H1 (cell line): ENCODE data around the gene GPLD1. TPM values are rescaled to one million over a fixed set of nuclear protein-coding genes. Genes with fewer than 3 reads are reported as not detected.

Experiments used
- GTF2F1 ChIP-seq: IDR thresholded peaks from 2 replicates; pipeline ENCODE4 v1.6.1; 2012; ENCODE audit warnings: low read depth, low read length, improper control_type of control experiment, borderline replicate concordance
- HDAC2 ChIP-seq, 2 experiments: fragments of 300-600 bp in 1 of 2; sonication (generic) in 1 of 2; IDR thresholded peaks; 2 replicates each; pipeline ENCODE4 v1.6.1; 2011 to 2012; ENCODE audit warnings: low read depth in 2 of 2, low read length in 2 of 2, mild to moderate bottlenecking in 2 of 2, moderate library complexity in 2 of 2, borderline replicate concordance in 1 of 2, inconsistent platforms in 1 of 2
- polyA plus RNA-seq, 7 experiments: library from polyadenylated mRNA; depleted of rRNA in 3 of 7; stranded (reverse) in 5 of 7; unstranded in 2 of 7; fragments of >200 nt in 5 of 7; fragments of 200-250 nt in 2 of 7; gene quantifications; 1 replicate in 5 of 7; 2 replicates in 1 of 7; 4 replicates in 1 of 7; pipeline versions ENCODE4 v1.2.1 to v1.2.3, GENCODE V29; 2011 to 2013; ENCODE audit warnings: missing spikeins in 2 of 7, mixed read lengths in 2 of 7
- total RNA-seq: library from RNA; stranded (reverse); fragmentation: NEBNext Ultra II Directional; extraction: Animal tissue kit (Norgen Biotek cat#: 25700); gene quantifications from 2 replicates; pipeline ENCODE4 v1.2.1, GENCODE V29; 2021

Gene GPLD1
- total and polyA plus RNA-seq, 2 of the 8 experiments (the other 6 are each of a cell fraction or from before 2014, with no cell fraction given) = 3.7 to 5.3 TPM

DNA sequence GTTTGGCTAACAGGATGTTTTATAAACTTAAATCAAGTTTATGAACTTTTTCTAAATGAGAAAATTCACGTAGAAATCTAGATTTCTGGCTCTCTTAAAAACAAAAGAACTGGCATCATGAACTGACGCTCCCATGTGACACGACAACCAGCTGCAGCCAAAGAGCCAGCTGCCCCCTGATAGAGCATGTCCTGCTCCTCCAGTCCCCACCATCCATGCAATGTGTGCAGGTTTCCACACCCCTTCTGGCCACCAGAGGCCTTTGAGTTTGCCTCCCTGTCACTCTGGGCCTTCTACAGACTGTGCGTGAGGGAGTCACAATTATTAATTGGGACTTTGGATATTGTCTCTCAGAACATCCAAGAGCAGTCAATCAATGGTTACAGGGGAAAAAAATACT, 1.6 kb upstream of the GPLD1 start (continued):
- TF ChIP-seq HDAC2 (IDR thresholded peaks at IDR 0.05; ENCODE audit: borderline replicate concordance in 1 of 2, low read depth in 2 of 2, low read length in 2 of 2) (no peak), GTF2F1 (no peak)
